ENCODE measurements around the gene TXNDC2.

DNA sequence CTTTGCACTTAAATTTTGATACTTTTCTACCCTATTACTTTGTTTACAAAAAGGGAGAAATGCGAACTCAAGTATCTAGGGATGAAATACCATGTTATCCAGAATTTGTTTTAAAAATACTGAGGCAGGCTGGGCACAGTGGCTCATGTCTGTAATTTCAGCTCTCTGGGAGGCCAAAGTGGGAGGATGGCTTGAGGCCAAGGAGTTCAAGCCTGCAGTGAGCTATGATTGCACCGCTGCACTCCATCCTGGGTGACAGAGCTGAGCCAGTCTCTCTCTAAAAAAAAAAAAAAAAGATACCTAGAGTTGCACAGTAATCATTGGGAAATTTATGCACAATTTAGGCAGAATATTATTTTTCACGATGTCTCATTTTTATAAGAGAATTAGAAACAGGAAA lies 15.6 kb downstream of the TXNDC2 start:
- TF ChIP-seq GABPA (IDR thresholded peaks at IDR 0.05 in 1 of 2, conservative IDR thresholded peaks at IDR 0.05 in 1 of 2) = no peak
- TF ChIP-seq, protein P1, sequence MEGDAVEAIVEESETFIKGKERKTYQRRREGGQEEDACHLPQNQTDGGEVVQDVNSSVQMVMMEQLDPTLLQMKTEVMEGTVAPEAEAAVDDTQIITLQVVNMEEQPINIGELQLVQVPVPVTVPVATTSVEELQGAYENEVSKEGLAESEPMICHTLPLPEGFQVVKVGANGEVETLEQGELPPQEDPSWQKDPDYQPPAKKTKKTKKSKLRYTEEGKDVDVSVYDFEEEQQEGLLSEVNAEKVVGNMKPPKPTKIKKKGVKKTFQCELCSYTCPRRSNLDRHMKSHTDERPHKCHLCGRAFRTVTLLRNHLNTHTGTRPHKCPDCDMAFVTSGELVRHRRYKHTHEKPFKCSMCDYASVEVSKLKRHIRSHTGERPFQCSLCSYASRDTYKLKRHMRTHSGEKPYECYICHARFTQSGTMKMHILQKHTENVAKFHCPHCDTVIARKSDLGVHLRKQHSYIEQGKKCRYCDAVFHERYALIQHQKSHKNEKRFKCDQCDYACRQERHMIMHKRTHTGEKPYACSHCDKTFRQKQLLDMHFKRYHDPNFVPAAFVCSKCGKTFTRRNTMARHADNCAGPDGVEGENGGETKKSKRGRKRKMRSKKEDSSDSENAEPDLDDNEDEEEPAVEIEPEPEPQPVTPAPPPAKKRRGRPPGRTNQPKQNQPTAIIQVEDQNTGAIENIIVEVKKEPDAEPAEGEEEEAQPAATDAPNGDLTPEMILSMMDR (IDR thresholded peaks at IDR 0.05; ENCODE audit: low read depth, low read length, missing input control) = no peak
- TF ChIP-seq TAF1 (conservative IDR thresholded peaks at IDR 0.05) = no peak
- no peak for TF ChIP-seq RAD21 (IDR thresholded peaks at IDR 0.05)
- TF ChIP-seq, protein P2, sequence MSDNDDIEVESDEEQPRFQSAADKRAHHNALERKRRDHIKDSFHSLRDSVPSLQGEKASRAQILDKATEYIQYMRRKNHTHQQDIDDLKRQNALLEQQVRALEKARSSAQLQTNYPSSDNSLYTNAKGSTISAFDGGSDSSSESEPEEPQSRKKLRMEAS (IDR thresholded peaks at IDR 0.05) = no peak
- TF ChIP-seq JUND (IDR thresholded peaks at IDR 0.05) = no peak
- TF ChIP-seq, protein P3, sequence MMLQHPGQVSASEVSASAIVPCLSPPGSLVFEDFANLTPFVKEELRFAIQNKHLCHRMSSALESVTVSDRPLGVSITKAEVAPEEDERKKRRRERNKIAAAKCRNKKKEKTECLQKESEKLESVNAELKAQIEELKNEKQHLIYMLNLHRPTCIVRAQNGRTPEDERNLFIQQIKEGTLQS (IDR thresholded peaks at IDR 0.05) = no peak
- TF ChIP-seq, protein P4, sequence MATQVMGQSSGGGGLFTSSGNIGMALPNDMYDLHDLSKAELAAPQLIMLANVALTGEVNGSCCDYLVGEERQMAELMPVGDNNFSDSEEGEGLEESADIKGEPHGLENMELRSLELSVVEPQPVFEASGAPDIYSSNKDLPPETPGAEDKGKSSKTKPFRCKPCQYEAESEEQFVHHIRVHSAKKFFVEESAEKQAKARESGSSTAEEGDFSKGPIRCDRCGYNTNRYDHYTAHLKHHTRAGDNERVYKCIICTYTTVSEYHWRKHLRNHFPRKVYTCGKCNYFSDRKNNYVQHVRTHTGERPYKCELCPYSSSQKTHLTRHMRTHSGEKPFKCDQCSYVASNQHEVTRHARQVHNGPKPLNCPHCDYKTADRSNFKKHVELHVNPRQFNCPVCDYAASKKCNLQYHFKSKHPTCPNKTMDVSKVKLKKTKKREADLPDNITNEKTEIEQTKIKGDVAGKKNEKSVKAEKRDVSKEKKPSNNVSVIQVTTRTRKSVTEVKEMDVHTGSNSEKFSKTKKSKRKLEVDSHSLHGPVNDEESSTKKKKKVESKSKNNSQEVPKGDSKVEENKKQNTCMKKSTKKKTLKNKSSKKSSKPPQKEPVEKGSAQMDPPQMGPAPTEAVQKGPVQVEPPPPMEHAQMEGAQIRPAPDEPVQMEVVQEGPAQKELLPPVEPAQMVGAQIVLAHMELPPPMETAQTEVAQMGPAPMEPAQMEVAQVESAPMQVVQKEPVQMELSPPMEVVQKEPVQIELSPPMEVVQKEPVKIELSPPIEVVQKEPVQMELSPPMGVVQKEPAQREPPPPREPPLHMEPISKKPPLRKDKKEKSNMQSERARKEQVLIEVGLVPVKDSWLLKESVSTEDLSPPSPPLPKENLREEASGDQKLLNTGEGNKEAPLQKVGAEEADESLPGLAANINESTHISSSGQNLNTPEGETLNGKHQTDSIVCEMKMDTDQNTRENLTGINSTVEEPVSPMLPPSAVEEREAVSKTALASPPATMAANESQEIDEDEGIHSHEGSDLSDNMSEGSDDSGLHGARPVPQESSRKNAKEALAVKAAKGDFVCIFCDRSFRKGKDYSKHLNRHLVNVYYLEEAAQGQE (IDR thresholded peaks at IDR 0.05) = no peak
- no peak for TF ChIP-seq FOXA1 (IDR thresholded peaks at IDR 0.05)
- no peak for TF ChIP-seq EGR1 (IDR thresholded peaks at IDR 0.05; ENCODE audit: low read depth in 2 of 2)
- TF ChIP-seq HNF4G (IDR thresholded peaks at IDR 0.05) = no peak

Measured in liver (tissue), 3 donors.